ENCODE measurements around the gene GTF3C2. TPM values are rescaled to one million over a fixed set of nuclear protein-coding genes. Genes with fewer than 3 reads are reported as not detected.

Gene GTF3C2
- total and polyA plus RNA-seq, 9 of the 15 experiments (the other 6 are each of a cell fraction or from before 2014, with no cell fraction given) = 35.5 to 96.8 (median 53.0) TPM

GRCh38 chr2:27379836-27380625, 23.5 kb upstream of the GTF3C2 start (continued):
- TF ChIP-seq STAT5B (CRISPR knock-in tag; IDR thresholded peaks at IDR 0.05) (no peak), CBFA2T3 (IDR thresholded peaks at IDR 0.05) (peak; percentile 60), MYC (IDR thresholded peaks at IDR 0.05; ENCODE audit: low read depth, low read length) (peak; percentile 10; the same call in 1 of the 2 replicates), MYC (CRISPR knock-in tag; IDR thresholded peaks at IDR 0.05; ENCODE audit: borderline replicate concordance, low read depth) (0 out of 2 replicates have a peak, but pooled peaks have one; percentile 33), HMG20A (CRISPR knock-in tag; conservative IDR thresholded peaks at IDR 0.05) (no peak), TOE1 (IDR thresholded peaks at IDR 0.05; ENCODE audit: borderline replicate concordance) (no peak), TOE1 (CRISPR knock-in tag; IDR thresholded peaks at IDR 0.05; ENCODE audit: borderline replicate concordance, low read depth) (no peak), ZNF764 (CRISPR knock-in tag; IDR thresholded peaks at IDR 0.05; ENCODE audit: low read depth) (no peak), FOXJ3 (CRISPR knock-in tag; IDR thresholded peaks at IDR 0.05) (no peak), EHMT2 (IDR thresholded peaks at IDR 0.05) (no peak), ZBTB9 (CRISPR knock-in tag; IDR thresholded peaks at IDR 0.05) (no peak; the same call in 1 of the 2 replicates), THRA (IDR thresholded peaks at IDR 0.05) (no peak), BRF1 (IDR thresholded peaks at IDR 0.05; ENCODE audit: borderline replicate concordance, extremely low read depth, insufficient read length) (no peak), SETDB1 (IDR thresholded peaks at IDR 0.05; ENCODE audit: low read length) (no peak), SPI1 (IDR thresholded peaks at IDR 0.05; ENCODE audit: borderline replicate concordance, low read depth, low read length) (0 out of 2 replicates have a peak, but pooled peaks have one; percentile 1), RNF2 (IDR thresholded peaks at IDR 0.05) (no peak), ZBTB11 (CRISPR knock-in tag; IDR thresholded peaks at IDR 0.05) (no peak), ZFP91 (CRISPR knock-in tag; IDR thresholded peaks at IDR 0.05) (no peak), MEF2D (tag; conservative IDR thresholded peaks at IDR 0.05; ENCODE audit: low read depth) (0 out of 2 replicates have a peak, but pooled peaks have one; percentile 28), ZNF354B (CRISPR knock-in tag; IDR thresholded peaks at IDR 0.05) (no peak), GATAD2B (IDR thresholded peaks at IDR 0.05; ENCODE audit: borderline replicate concordance) (peak; percentile 87; the same call in 1 of the 2 replicates)
